Measurements from ENCODE around the gene SIRT6. TPM values are rescaled to one million over a fixed set of nuclear protein-coding genes. Genes with fewer than 3 reads are reported as not detected.
A peak's percentile ranks its signal among the peaks of the same experiment; 100 is the strongest.

SIRT6 gene
- total and polyA plus RNA-seq, 2 donors (not counting 1 experiment from before 2014, with no cell fraction given) = 27.8 to 82.2 TPM

DNA sequence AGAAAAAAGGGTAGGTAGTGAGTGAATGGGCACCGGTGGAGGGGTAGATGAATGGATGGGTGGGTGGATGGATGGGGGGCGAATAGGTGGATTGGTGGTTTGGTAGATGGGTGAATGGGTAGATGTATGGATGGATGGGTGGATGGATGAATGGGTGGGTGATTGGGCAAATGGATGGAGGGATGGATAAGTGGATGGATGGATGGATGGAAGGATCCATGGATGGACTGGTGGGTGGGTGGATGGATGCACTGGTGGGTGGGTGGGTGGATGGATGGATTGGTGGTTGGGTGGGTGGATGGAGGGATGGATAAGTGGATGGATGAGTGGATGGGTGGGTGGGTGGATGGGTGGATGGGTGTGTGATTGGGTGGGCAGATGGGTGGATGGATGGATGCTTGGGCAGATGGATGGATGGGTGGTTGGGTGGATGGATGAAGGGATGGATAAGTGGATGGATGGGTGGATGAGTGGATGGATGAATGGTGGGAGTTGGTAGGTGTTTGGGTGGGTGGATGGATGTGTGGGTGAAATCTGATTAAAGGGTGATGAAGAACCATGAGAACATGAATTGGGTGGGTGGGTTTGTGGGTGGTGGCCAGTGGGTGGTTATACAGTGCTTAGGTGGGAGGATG is 2.5 kb upstream of the SIRT6 start:
- Histone ChIP-seq H3K4me2 (replicated peaks; ENCODE audit: low read depth, low read length, poor library complexity, severe bottlenecking) (no peak overlapping the region), H3K79me2 (ENCODE audit: control insufficient read depth, insufficient read depth, low read length) (peaks cover 10% of the 10 kb centered on the region), H4K20me1 (ENCODE audit: control insufficient read depth, insufficient read depth, low read length, poor library complexity, severe bottlenecking) (peaks cover under 1% of the 10 kb centered on the region), H3K4me3 (ENCODE audit: control extremely low read depth in 1 of 5, extremely low read depth in 1 of 5, insufficient read depth in 1 of 5, low read depth in 2 of 5, low read length in 4 of 5) (no peak overlapping the region), H3K4me1 (ENCODE audit: control insufficient read depth in 2 of 2, insufficient read depth in 2 of 2, low read length in 2 of 2) (peaks cover 20 to 32% of the 10 kb centered on the region in 2 donors), H3K9me3 (ENCODE audit: control extremely low read depth in 1 of 3, control insufficient read depth in 2 of 3, insufficient read depth in 1 of 3, low read length in 2 of 3) (peaks cover 0 to 4% (median 0%) of the 10 kb centered on the region in 3 donors), H3K36me3 (replicated peaks in 1 of 2; ENCODE audit: control extremely low read depth in 1 of 2, control insufficient read depth in 1 of 2, extremely low read depth in 1 of 2, insufficient read depth in 2 of 2, low read length in 1 of 2) (no peaks in the 10 kb centered on the region), H3K27ac (ENCODE audit: low read length in 2 of 2) (no peak overlapping the region), H2AFZ (ENCODE audit: insufficient read depth, low read depth, low read length, poor library complexity, severe bottlenecking) (no peak overlapping the region), H3K9ac (ENCODE audit: low read length) (no peak overlapping the region), H3K27me3 (replicated peaks in 1 of 4; ENCODE audit: control extremely low read depth in 1 of 4, control insufficient read depth in 3 of 4, insufficient read depth in 4 of 4, low read length in 3 of 4) (peaks cover 0 to 3% (median 0%) of the 10 kb centered on the region in 4 experiments)
- 97% methylated on average over 2 of the region's 2 CpGs for WGBS (ENCODE audit: insufficient coverage)
- H3K4me1 Mint-ChIP-seq = peaks cover 31% of the 10 kb centered on the region
- TF ChIP-seq CTCF (IDR thresholded peaks at IDR 0.05) (no peak), EZH2 (IDR thresholded peaks at IDR 0.05; ENCODE audit: borderline replicate concordance, insufficient read depth, low read depth, low read length, poor library complexity, severe bottlenecking) (no peak)
- no peaks in the 10 kb centered on the region for H3K9me3 Mint-ChIP-seq (ENCODE audit: insufficient read depth)
- H3K4me3 Mint-ChIP-seq = peak overlapping the region; percentile 44
- CTCF ChIA-PET = interaction anchor here (0.6 kb wide), 1 partner anchor 197 kb away, joined by 3 read pairs; no protein-coding TSS in a partner anchor
- intact Hi-C loops (cut with micrococcal nuclease) = loop anchor here (5.0 kb wide), 2 partner anchors 63 to 118 kb away; partner anchors contain the start of genes MAP2K2 and ZBTB7A
- no peak for DNase-seq
- POLR2A ChIA-PET = no interaction called here
- H3K27me3 Mint-ChIP-seq = peaks cover 9% of the 10 kb centered on the region
- ATAC-seq (ENCODE audit: low read depth) = no peak
- no peak overlapping the region for H3K27ac Mint-ChIP-seq
